BE2C (cell line): ENCODE data around the gene SLC13A3.

ENCODE experiments used
- DNase-seq: peaks from one replicate; pipeline ENCODE4 v3.0.0-alpha.2; 2020
- H3K27me3 ChIP-seq: fragments of 250-450 bp; sonication (Bioruptor Pico); 2 replicates; pipeline ENCODE4 v1.5.1; 2020; ENCODE audit warnings: mild to moderate bottlenecking
- H3K36me3 ChIP-seq: fragments of 250-450 bp; sonication (Bioruptor Pico); 2 replicates; pipeline ENCODE4 v1.5.1; 2020; ENCODE audit warnings: mild to moderate bottlenecking
- H3K4me1 ChIP-seq: fragments of 250-450 bp; sonication (Bioruptor Pico); 2 replicates; pipeline ENCODE4 v1.5.1; 2020
- H3K4me3 ChIP-seq: 2 replicates; pipeline ENCODE4 v1.5.1; 2011; ENCODE audit warnings: low read depth, low read length
- H3K9me3 ChIP-seq: fragments of 250-450 bp; sonication (Bioruptor Pico); 2 replicates; pipeline ENCODE4 v1.5.1; 2020
- TF ChIP-seq, protein P1 (sequence below): IDR thresholded peaks from 2 replicates; pipeline ENCODE4 v1.5.1; 2012; ENCODE audit warnings: mild to moderate bottlenecking, low read depth, low read length

Gene SLC13A3

GRCh38 chr20:46635514-46636136 lies 15.6 kb downstream of the SLC13A3 start:
- DNase-seq, result no peak
- TF ChIP-seq, protein P1, sequence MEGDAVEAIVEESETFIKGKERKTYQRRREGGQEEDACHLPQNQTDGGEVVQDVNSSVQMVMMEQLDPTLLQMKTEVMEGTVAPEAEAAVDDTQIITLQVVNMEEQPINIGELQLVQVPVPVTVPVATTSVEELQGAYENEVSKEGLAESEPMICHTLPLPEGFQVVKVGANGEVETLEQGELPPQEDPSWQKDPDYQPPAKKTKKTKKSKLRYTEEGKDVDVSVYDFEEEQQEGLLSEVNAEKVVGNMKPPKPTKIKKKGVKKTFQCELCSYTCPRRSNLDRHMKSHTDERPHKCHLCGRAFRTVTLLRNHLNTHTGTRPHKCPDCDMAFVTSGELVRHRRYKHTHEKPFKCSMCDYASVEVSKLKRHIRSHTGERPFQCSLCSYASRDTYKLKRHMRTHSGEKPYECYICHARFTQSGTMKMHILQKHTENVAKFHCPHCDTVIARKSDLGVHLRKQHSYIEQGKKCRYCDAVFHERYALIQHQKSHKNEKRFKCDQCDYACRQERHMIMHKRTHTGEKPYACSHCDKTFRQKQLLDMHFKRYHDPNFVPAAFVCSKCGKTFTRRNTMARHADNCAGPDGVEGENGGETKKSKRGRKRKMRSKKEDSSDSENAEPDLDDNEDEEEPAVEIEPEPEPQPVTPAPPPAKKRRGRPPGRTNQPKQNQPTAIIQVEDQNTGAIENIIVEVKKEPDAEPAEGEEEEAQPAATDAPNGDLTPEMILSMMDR, result no peak
- Histone ChIP-seq H3K4me3 (no peak overlapping the region), H3K36me3 (no peaks in the 10 kb centered on the region), H3K9me3 (no peaks in the 10 kb centered on the region), H3K27me3 (no peaks in the 10 kb centered on the region), H3K4me1 (no peaks in the 10 kb centered on the region)

DNA sequence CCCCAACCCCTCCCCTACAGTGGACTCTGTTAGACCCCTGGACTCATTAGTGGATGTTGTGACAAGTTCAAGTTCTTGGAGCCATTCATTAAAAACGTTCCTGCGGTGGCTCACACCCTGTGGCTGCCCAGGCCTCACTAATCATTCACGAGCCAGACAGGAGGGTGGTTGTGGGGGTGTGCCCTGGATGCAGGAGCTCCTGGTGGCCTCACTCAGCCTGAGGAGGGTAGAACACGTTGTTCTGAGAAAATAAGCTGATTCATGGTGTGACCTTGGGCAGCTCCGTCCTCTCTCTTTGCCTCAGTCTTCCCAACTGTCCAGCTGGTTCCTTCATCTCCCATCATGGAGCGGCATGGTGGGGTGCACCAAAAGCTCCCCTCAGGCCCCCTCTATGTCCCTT lies 16.7 kb downstream of the SLC13A3 start:
- no peak for DNase-seq
- Histone ChIP-seq H3K36me3 (no peaks in the 10 kb centered on the region), H3K9me3 (no peaks in the 10 kb centered on the region), H3K27me3 (no peaks in the 10 kb centered on the region; the same call in 1 of the 2 replicates), H3K4me1 (no peaks in the 10 kb centered on the region), H3K4me3 (no peak overlapping the region)
- TF ChIP-seq, protein P1, result no peak

- TF ChIP-seq, protein P1, result no peak
- H3K36me3 ChIP-seq, result no peaks in the 10 kb centered on the region
- no peaks in the 10 kb centered on the region for H3K9me3 ChIP-seq
- H3K27me3 ChIP-seq, result no peaks in the 10 kb centered on the region; the same call in 1 of the 2 replicates
- DNase-seq, result no peak
- H3K4me1 ChIP-seq, result no peaks in the 10 kb centered on the region
- no peak overlapping the region for H3K4me3 ChIP-seq
Measured at GRCh38 chr20:46631874-46632446, 19.3 kb downstream of the SLC13A3 start.

DNA sequence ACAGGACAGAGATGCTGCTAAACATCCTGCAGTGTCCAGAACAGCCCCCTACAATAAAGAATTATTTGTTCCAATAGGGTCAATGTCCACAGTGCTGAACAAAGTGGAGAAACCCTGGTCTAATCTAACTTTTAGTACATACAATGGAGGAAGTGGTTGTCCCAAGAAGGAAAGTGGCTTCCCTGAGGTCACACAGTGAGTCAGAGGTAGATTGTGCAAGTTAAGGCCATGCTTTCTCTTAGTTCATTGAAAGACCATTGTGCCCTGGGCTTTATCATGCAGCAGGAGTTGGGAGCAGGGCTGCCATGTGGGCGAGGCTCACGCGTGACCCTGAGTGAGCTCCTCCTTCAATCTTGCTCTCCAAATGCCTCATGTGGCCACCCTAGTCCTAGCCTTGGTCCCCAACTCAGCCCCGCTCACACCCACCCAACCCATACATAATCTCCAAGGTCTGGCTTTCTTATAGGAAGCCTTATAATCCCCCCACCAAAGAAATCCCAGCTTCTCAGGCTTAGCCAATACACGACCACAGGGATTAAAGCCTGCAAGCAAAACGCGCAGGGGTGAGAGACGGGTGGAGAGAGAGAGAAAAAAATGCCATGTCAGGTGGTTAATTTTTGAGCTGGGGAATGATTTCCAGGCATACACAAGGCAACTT lies 19.9 kb downstream of the SLC13A3 start:
- Histone ChIP-seq H3K4me3 (no peak overlapping the region), H3K4me1 (no peaks in the 10 kb centered on the region), H3K9me3 (no peaks in the 10 kb centered on the region), H3K27me3 (no peaks in the 10 kb centered on the region; the same call in 1 of the 2 replicates), H3K36me3 (no peaks in the 10 kb centered on the region)
- TF ChIP-seq, protein P1, result no peak
- no peak for DNase-seq

DNA sequence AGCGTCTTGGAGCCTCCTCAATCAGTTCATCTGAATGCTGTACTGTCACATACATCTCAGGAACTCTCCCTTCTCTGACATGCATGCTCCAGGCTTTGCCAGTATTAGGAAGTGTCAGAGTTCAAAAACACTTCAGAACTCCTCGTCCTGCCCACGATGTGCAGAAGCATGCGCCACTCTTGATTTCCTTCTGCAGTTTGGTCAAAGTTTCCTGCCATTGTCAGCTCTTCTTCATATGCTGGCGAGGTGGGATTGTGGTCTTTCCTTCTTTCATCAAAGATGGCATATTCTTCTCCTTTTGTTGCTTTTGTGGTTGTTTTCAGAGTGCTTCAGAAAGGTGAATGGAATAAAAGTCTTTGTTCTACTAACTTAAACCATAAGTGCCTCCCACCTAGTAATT lies 21.0 kb downstream of the SLC13A3 start:
- no peak for DNase-seq
- TF ChIP-seq, protein P1, result no peak
- Histone ChIP-seq H3K4me1 (no peaks in the 10 kb centered on the region), H3K9me3 (no peaks in the 10 kb centered on the region), H3K36me3 (no peaks in the 10 kb centered on the region), H3K27me3 (no peaks in the 10 kb centered on the region; the same call in 1 of the 2 replicates), H3K4me3 (no peak overlapping the region)

DNA sequence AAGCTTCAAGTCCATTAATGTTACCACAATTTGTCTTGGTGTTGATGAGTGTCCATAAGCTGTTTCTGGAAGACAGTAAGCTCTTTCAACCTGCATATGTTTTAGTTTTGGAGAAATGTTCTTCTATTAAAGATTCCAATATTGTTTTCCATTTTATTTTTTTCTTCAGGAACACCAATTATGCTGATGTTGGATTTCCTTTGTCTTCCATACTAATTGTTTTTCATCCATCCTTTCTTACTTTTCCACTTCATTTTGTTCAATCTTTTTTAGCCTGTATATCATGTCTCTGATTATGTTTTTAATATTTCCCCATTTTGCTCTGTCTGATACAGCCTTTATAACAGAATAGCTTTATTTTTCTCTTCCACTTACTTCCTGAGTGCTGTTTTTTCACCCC lies 21.9 kb downstream of the SLC13A3 start:
- Histone ChIP-seq H3K9me3 (no peaks in the 10 kb centered on the region), H3K4me3 (no peak overlapping the region), H3K36me3 (no peaks in the 10 kb centered on the region), H3K27me3 (no peaks in the 10 kb centered on the region; the same call in 1 of the 2 replicates), H3K4me1 (no peaks in the 10 kb centered on the region)
- DNase-seq, result no peak
- TF ChIP-seq, protein P1, result no peak
